ENCODE measurements around the gene MRPL17.
"Not testable (repeated sequence)": the region's sequence is repeated elsewhere in the genome, so short reads cannot be mapped to it uniquely, and the experiment has no call there.

DNA sequence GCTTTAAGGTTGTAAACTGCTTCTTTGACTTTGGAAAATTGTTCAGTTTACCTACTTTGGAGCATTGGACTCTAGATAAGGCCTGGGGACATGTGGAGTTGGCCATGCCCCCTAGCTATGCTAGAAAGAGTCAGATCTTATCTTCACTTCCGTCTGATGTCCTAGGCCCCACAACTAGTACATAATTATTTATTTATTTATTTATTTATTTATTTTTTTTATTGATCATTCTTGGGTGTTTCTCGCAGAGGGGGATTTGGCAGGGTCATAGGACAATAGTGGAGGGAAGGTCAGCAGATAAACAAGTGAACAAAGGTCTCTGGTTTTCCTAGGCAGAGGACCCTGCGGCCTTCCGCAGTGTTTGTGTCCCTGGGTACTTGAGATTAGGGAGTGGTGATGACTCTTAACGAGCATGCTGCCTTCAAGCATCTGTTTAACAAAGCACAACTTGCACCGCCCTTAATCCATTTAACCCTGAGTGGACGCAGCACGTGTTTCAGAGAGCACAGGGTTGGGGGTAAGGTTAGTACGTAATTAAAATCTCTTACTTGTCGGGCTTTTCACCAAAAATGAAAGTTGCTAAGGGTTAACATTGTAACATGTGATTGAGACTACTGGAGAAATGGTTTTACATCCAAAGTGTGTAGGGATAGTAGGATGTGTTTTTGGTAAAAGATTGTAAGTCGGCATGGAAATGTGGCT, 7.4 kb upstream of the MRPL17 start:
- TF ChIP-seq, protein P1, sequence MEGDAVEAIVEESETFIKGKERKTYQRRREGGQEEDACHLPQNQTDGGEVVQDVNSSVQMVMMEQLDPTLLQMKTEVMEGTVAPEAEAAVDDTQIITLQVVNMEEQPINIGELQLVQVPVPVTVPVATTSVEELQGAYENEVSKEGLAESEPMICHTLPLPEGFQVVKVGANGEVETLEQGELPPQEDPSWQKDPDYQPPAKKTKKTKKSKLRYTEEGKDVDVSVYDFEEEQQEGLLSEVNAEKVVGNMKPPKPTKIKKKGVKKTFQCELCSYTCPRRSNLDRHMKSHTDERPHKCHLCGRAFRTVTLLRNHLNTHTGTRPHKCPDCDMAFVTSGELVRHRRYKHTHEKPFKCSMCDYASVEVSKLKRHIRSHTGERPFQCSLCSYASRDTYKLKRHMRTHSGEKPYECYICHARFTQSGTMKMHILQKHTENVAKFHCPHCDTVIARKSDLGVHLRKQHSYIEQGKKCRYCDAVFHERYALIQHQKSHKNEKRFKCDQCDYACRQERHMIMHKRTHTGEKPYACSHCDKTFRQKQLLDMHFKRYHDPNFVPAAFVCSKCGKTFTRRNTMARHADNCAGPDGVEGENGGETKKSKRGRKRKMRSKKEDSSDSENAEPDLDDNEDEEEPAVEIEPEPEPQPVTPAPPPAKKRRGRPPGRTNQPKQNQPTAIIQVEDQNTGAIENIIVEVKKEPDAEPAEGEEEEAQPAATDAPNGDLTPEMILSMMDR (IDR thresholded peaks at IDR 0.05): not testable (repeated sequence)
- not testable (repeated sequence) for TF ChIP-seq POLR2A, POLR2AphosphoS5 (IDR thresholded peaks at IDR 0.05)

Measured in prostate gland (tissue), 2 donors.